ENCODE data around the gene SNAI1.

SNAI1 gene

DNA sequence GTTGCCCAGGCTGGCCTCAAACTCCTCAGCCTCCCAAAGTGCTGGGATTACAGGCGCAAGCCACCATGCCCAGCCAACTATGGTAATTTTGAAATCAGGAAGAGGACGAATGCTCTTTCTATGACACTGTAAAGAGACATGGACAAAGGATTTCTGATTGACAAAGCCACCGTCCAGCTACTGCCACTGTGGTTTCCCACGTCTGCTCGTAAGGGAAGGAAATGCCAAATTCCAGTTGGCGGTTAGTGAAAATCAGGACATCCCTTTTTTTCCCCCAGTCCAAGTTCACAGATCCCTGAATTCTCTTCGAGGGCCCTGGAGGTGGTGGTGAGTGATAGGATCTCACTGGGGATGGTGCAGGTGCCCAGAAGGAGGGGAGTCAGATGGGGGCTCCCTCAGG lies 31.2 kb downstream of the SNAI1 start:
- DNase-seq (ENCODE audit: low read depth) = no peak

DNA sequence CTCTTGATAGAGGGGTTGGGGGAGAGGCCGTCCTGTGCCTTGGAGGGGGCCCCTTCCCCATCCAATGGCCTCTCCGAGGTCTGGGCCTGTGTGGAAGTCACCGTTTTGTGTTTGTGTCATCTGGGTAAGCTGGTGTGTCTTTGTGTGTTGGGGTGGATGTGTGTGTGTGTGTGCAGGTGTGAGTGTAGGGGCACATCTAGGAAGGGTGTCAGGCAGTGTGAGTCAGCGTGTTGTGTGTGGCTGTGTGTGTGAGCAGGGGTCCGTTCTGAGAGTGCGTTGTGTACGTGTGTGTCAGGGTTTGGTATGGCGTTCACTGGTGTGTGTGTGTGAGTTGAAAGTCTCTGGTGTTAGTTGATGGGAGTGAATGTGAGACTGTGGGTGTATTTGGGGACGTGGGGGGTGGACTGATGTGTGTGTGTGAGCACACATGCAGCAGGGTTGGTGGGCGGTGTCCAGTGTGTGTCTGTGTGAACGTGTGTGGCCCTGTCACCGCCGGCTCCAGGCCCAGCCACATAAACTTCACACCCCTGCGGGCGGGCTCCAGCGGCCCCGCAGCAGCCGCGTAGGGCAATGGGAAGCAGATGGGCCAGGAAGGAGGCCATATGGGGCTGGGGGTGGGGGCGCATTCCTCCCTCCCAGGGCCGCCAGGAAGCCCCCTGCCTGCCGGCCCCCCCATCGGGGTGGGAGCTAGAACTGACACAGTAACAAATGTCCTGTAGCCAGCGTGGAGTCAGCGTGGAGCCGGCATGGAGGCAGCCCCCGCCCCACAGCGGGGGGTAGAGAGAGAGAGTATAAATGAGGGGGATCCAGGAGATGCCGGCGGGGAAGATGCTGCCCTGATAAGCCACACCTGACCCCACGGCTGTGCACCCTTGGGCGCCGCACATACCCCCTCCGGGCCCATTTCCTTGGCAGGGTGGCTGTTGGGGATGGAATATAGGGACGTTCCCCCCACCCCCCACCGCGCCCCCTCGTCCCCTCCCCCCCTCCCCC lies 32.1 kb downstream of the SNAI1 start:
- no peak for DNase-seq (ENCODE audit: low read depth)

DNA sequence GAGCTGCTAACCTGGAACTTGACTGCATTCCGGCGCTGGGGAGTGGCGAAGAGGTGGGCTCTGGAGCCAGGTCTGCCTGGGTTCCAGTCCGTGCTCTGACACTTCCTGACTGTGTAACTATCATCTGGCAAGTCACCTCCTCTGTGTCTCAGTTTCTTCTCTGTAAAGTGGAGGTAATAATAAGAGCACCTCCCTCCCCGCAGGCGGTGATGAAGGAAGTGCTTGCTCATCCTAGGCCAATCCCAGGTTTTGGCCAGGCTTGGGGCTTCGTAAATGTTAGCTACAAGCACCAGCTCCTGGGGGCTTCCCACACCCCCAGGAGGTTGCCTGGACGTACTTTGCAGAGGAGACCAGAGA lies 32.8 kb downstream of the SNAI1 start:
- DNase-seq (ENCODE audit: low read depth) = no peak

DNA sequence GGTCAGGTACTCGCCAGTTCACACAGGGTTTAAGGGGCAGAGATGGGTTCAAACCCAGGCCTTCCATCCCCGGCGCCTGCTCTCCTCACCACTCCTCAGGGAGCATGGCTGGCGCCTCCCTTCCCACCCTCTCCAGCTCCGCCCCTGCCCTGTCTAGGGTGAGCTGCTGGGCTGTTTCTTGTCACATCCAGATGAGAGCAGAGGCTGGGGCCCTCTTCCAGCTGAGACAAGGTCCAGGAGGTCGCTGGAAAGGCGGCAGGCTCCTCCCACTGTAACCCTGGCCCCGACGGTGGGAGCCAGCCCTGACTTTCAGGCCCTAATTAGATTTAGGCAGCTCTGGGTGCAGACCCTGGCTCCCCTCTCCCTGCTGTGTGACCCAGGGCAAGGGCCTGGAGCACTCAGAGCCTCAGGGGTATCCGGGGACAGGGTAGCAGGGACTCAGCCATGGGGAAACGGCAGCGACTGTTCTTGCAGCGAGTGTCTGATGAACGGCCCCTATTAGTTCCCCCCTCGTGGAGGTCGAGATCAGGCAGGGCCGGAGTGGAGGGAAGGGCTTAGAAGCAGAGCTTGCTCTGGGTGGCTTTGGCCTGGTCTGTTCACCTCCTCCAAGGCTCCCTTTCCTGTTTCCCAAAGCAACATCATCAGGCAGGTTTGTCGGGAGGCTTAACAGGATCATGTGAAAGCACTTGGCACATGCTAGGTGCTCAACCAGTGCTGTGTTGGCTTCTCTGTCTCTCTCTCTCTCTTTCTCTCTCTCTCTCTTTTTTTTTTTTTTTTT lies 33.4 kb downstream of the SNAI1 start:
- DNase-seq (ENCODE audit: low read depth) = no peak

DNA sequence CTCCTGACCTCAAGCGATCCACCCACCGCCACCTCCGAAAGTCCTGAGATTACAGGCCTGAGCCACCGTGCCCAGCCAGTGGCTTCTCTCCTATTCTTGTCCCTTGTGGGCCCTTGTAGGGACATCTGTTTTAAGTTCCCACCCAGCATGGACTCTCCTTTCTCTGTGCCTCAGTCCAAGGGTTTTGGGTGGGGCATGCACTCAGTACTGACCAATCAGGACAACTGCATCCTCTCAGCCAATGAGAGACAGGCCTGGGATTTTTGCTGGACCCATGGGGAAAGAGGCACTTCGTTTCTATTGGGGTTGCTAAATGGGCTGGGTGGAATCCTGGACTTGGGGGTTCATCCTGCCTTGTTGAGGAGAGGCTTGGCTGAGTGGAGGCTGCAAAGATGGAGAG lies 34.4 kb downstream of the SNAI1 start:
- no peak for DNase-seq (ENCODE audit: low read depth)

DNA sequence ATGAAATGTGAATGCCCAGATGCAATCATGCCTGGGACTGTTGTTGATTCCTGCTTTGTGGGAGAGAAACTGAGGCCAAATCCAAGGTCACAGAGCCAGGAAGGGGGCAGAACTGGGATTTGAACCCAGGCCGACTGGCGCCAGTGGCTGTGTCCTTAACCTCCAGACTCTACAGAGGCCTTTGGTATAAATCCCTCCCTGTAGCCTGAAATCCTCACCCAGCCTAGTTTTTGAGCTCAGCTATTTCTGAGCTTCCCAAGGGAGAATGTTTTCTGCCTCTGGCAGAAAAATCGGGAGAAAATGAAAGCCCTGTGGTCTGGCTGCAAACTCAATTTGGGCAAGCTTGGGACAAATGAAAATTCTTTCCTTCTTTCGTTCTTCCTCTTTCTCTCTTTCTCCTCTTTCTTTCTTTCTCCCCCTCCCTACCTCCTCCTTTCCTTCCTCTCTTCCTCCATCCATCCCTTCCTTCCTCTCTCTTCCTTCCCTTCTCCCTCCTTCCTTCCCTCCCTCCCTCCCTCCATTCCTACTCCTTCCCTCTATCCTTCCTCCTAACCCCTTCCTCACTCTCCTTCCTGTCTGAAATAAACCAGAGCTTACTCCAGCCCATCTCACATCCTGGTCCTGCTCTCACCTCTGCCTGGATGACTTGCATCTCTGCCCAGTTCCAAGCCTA lies 34.9 kb downstream of the SNAI1 start:
- no peak for DNase-seq (ENCODE audit: low read depth)

DNA sequence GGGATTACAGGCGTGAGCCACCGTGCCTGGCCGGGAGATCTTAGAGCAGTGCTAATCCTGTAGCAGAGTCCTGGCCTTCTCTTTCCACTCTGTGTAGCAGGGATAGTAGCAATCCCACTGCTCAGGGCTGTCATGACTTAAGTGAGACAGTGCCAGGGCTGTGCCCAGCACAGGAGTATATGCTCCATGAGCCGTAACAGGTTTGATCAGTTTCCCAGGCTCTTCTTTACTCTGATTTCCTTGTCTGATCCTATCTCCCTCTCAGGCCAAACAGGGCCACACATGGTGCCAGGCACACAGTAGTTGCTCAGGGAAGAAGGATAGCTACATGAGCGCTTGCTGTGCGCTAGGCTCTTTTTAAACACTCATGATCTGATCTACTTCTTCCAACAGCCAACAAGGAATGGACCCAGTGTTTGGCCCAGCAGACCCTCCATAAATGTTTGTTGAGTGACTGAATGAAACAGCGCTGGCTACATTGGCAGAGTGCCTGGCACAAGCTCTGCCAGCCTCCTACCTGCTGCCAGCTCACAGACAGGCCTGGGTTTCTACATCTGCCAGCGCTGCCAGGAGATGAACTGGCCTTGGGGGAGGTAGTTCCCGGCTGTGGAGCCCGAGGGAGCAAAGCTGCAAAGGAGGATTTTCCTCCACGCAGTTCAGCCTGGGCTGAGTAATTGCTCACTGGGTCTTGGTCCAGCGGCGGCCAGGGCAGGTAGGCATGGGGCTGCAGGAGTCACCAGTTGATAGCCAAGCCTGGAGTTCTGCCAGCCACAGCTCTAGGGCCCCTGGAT lies 36.9 kb downstream of the SNAI1 start:
- DNase-seq (ENCODE audit: low read depth) = no peak

DNA sequence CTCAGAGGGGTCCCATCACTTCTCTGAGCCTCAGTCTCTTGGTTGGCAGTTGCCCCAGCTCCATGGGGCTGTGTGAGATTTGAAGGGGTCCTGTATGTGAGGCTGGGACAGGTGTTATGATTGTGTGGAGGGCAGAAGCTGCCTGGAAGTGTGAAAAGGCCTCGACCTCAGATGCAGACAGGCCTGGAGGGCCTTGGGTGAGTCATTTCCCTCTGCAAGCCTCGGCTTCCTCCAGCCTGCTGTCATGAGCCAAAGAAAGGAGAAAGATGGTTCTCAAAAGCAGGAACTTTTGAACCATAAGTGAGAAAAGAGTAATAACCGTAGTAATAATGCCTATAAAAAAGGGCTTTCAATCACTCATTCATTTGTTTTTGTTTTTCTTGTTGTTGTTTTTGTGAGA lies 37.5 kb downstream of the SNAI1 start:
- DNase-seq (ENCODE audit: low read depth) = peak; percentile 37

DNA sequence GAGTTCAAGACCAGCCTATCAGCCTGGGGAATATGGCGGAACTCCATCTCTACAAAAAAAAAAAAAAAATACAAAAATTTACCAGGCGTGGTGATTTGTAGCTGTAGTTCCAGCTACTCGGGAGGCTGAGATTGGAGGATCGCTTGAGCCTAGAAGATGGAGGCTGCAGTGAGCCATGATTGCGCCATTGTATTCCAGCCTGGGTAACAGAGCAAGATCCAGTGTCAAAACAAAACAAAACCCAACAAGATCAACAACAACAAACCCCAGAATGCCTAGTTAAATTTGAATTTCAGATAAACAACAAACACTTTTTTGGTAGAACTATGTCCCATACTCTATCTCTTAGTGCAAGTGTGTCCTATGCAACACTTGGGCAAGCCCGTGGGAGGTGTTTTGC lies 39.9 kb downstream of the SNAI1 start:
- no peak for DNase-seq (ENCODE audit: low read depth)

DNA sequence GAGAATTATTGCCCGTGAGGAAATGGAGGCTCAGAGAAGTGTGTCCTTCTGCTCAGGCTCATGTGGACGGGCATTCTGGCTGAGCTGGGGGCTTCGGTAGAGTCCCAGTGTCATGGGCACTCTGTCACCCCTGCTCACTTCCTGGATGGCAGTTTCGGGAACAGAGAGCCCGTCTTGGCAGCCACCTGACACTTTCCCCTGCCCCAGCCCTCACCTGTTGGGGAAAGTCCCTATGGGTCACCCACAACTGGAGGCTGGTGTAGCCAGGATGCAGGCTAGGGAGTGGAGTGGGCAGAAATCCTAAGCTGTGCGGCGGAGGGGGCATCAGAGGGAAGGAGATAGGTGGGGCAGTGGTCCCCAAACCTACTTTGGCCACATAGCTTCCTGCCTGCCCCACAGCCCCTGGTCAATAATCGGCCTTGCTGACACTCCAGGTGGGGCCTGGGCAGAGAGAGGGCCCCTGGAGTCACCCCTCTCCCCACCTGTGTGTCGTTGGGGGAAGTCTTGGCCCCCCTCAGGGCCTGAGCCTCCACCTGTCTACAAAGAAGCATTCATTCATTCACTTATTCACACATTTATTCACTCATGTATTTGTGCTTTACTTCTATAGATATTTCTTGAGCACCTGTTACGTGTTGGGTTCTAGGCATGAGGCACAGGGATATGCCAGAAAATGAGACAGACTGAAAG lies 40.5 kb downstream of the SNAI1 start:
- no peak for DNase-seq (ENCODE audit: low read depth)

DNA sequence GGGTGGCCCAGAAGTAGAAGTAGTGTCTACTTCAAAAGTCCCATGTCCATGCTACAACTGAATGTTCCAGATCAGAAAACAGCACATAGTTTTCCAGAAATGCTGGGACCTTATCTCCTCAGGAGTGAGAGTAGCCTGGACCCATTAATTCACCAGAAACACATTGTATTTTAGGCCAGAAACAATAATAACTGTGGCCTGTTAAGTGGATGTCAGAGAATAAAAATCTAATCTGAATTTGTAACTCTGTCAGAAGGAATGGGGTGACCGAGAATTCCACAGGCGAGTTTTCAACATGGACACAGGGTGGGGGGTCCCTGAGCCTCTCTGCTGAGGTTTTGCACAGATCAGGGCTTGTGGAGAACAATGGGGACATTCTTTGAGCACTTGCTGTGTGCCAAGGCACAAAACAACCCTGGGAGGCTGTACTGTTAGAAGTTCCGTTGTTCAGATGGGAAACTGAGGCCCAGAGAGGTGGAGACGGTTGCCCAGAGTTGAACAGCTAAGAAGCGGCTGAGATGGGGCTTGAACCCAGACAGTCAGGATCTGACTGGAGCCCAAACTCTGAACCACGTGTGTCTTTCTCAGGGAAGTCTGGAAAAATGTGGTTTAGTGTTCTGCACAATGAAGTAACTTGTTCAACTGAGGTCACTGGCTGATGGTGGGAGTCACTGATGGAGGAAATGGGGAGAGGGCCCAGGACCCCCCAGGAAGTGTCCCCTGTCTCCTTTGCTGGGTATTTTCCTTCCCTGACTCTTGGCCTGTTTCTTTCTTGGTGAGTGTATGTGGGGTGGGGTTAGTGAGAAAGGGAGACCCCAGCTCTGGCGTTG lies 44.2 kb downstream of the SNAI1 start:
- no peak for DNase-seq (ENCODE audit: low read depth)

DNA sequence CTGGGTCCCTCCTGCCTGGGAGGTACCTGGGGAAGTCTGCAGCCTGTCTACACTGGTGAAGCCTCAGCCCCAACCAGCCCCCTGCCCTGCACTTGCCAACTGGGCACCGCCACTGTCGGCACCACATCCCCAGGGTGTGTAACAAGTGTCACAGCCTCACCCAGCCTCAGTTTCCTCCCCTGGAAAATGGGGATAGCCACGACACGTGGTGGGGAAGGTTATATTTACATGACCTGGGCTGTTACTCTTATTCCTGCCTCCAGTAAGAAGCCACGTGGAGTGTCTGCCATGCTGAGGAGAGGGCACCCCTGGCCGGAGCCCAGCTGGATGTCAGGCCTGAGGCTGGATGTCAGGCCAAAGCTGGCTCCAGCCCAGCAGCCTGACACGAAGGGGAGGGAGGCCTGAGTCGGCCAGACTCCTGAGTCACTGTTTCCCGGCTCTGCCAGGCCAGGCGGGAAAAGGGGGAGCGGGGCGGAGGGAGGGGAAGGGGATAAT lies 44.9 kb downstream of the SNAI1 start:
- DNase-seq (ENCODE audit: low read depth) = peak; percentile 91

DNA sequence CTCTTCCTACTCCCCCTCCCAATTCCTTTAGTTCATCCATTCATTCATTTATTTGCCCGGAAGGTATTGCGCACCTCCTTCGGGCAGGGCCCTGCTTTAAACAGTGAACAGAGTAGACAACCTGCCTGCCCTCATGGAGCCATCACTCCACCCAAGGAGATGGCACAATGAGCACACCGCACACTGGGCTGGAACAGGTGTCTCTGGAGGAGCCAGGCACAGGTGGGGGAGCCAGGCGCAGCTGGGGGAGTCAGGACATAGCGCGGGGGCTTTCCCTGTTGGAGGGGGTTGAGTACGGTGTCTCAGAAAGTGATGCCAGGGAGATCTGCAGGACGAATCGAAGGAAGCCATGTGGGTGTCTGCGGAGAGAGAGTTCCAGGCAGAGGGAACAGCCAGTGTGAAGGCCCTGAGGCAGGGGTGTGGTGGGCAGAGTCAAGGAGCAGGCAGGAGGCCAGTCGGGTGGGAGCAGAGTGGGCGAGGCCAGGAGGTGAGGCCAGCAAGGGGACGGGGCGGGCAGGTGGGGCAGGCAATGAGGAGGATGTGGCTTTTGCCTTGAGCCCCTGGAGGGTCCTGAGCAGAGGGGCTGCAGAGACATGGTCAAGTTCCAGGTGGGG lies 46.4 kb downstream of the SNAI1 start:
- DNase-seq (ENCODE audit: low read depth) = no peak

DNA sequence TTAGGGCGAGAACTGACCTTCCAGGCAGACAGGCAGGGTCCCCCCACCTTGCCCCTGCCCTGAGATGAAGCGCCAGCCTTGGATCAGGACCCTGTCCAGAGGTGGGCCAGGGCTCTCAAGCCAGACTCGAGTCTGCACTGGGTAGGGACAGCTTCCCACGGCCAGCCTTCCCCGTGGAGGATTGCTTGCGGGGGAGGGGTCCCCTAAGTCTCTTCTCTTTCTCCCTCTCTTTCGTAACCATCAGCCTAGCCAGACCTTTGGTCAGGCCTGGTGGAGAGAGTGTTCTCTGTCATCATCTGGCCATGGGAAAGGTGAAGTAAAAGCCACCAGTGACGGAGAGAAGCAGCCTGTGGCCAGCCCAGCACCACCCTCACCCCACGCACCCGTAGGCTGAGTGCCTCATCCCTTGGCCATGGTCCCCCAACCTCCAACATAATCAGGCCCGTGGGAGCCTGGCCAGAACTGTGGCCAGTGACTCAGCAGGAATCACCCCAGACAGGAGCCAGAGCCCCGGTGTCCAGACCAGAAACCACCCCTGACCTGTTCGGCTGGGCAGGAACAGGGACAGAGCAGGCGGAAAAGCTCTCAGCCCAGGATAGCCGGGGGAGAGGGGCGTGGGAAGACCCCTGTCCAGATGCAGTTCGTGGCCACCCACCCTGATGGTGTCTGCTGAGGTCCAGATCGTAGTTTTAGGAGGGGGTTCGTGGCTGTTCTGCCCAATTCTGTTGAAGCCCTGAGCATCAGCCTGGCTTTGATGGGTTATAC lies 47.1 kb downstream of the SNAI1 start:
- DNase-seq (ENCODE audit: low read depth) = peak; percentile 98

DNA sequence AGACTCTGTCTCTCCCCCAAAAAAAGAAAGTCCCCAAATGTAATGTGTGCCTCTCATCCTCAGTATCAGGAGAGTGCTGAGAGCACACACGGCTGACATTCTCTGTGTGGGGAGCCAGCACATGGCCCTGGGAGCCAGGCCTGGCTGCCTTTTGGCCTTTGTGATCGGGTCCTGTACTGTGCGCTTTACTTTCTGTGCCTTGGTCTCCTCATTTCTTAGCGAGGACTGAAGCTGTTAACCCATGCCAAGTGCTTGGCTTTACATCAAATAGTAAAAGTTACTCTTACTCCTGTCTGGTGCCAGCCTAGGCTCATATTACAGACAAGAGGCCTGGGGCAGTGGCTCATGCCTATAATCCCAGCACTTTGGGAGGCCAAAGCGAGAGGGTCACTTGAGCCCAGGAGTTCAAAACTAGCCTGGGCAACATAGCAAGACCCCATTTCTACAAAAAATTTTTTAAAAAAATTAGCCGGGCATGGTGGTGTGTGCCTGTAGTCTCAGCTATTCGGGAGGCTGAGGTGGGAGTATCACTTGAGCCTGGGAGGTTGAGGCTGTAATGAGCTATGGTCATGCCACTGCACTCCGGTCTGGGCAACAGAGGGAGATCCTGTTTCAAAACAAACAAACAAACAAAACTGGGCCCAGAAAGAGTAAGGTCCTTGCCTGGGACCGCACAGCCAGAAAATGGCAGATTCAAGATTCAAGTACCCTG lies 50.3 kb downstream of the SNAI1 start:
- DNase-seq (ENCODE audit: low read depth) = no peak

DNA sequence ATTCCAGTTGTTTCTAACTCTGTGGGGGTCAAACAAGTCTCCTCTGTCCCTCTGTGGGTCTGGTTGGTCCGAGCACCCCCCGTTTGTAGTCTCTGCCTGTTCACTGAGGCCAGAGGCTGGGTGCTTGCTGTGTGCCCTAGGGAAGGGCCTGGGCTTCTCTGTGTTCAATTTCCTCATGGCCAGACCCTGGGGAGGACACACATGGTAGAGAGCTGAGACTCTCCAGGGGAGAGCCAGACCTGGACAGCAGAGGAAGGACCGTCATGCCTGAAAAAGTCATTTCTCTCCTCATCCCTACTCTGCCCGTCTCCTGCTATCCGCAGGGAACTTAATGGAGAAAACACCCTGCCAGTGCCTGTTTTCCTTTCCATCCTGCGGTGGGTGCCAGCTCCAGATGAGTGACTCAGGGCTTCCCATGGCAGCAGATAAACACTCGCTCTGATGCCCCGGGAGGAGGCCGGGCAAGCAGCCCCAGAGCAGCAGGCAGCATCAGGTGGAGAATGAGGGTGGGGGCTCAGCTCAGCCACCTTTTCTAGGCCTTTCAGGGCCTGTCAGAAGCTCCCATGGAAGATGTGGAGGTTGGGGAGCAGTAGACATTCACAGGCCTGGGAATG lies 51.9 kb downstream of the SNAI1 start:
- DNase-seq (ENCODE audit: low read depth) = peak; percentile 74

DNA sequence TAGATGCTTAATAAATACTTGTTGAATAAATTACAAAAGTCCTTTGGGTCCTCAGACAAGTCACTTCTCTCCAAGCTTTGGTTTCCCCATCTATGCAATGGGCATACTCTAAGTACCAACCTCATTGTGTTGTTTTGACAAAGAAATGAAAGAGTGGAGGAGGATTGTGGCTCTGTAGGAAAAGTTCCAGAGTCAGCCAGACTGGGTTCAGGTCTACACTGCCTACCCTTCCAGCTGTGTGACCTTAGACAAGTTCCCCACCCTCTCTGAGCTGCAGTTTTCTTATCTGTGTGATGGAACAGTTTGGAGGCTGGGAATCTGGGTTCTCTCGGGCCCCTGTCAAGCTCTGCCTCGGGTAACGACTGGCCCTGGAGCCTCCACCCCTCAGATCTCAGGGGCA lies 53.9 kb downstream of the SNAI1 start:
- DNase-seq (ENCODE audit: low read depth) = no peak

DNA sequence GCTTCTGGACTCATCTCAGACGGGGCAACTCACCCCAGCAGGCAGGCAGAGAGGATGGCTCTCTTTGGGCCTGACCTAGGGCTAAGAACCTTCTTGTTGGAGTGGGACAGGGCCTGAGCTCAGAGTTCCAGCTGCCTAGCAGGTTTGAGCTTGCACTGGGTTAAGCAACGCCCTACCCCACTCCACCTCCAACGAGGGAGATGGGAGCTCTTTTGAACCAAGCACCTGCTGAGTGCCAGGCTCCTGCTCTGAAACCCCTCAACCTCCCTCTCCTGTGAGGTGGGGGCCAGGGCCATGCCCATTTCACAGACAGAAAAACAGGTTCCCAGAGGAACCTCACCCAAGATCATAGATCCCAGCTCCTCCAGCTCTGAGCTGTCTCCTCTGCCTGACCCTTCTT lies 54.3 kb downstream of the SNAI1 start:
- no peak for DNase-seq (ENCODE audit: low read depth)

Measured in amniotic epithelial cell (primary cell).